Muscle of leg (tissue), 11 donors: ENCODE results near the gene RAB11FIP4. TPM values are rescaled to one million over a fixed set of nuclear protein-coding genes. Genes with fewer than 3 reads are reported as not detected.

Experiments used
- DNase-seq: peaks from one replicate; pipeline ENCODE4 v3.0.0; 2013
- H3K27ac ChIP-seq: one replicate; pipeline ENCODE4 v1.5.1; 2013; ENCODE audit warnings: mild to moderate bottlenecking, low read length, control low read depth
- H3K27me3 ChIP-seq: one replicate; pipeline ENCODE4 v1.6.1; 2013; ENCODE audit warnings: low read length; ENCODE audit not compliant: control insufficient read depth, insufficient read depth
- H3K36me3 ChIP-seq: one replicate; pipeline ENCODE4 v1.6.1; 2013; ENCODE audit warnings: low read length; ENCODE audit not compliant: control insufficient read depth, insufficient read depth
- H3K4me1 ChIP-seq: one replicate; pipeline ENCODE4 v1.6.1; 2013; ENCODE audit warnings: low read length; ENCODE audit not compliant: control insufficient read depth, insufficient read depth
- H3K4me3 ChIP-seq: one replicate; pipeline ENCODE4 v1.5.1; 2013; ENCODE audit warnings: low read length, control low read depth
- H3K9me3 ChIP-seq: replicated peaks from 2 replicates; pipeline ENCODE4 v1.6.1; 2013; ENCODE audit warnings: low read depth, low read length; ENCODE audit not compliant: control insufficient read depth
- WGBS: methylation state at CpG from one replicate; pipeline ENCODE4 v1.1.5; 2013; ENCODE audit warnings: missing lambda C conversion rate; ENCODE audit not compliant: insufficient coverage; 5-methylcytosine and 5-hydroxymethylcytosine counted together
- polyA plus RNA-seq, 8 donors: library from polyadenylated mRNA; unstranded; fragments of 120-200 nt; gene quantifications; one replicate each; pipeline versions ENCODE4 v1.2.1 to v1.2.3, GENCODE V29; 2013; ENCODE audit warnings: inconsistent platforms in 1 of 8, low replicate concordance in 1 of 8; ENCODE audit not compliant: insufficient read length in 8 of 8, insufficient read depth in 1 of 8
- total RNA-seq: library from RNA; stranded (reverse); fragments of 120-200 nt; gene quantifications from one replicate; pipeline ENCODE4 v1.2.4, GENCODE V29; 2013

The RAB11FIP4 gene
- total and polyA plus RNA-seq, 9 donors, result 0.28 to 1.6 (median 0.89) TPM

GRCh38 chr17:31566247-31566991, 174.9 kb downstream of the RAB11FIP4 start:
- H3K4me1 ChIP-seq, result peaks cover 47% of the 10 kb centered on the region
- no peaks in the 10 kb centered on the region for H3K36me3 ChIP-seq
- H3K27ac ChIP-seq, result no peak overlapping the region
- DNase-seq, result no peak
- H3K9me3 ChIP-seq, result no peaks in the 10 kb centered on the region
- no peaks in the 10 kb centered on the region for H3K27me3 ChIP-seq
- H3K4me3 ChIP-seq, result no peak overlapping the region
- WGBS, result 79% methylated on average over 5 of the region's 12 CpGs

GRCh38 chr17:31566992-31567373, 175.5 kb downstream of the RAB11FIP4 start:
- 80% methylated on average over 4 of the region's 6 CpGs for WGBS
- Histone ChIP-seq H3K9me3 (no peaks in the 10 kb centered on the region), H3K4me1 (peaks cover 48% of the 10 kb centered on the region), H3K36me3 (no peaks in the 10 kb centered on the region), H3K27ac (no peak overlapping the region), H3K27me3 (no peaks in the 10 kb centered on the region), H3K4me3 (no peak overlapping the region)
- no peak for DNase-seq

GRCh38 chr17:31568121-31568520, 176.6 kb downstream of the RAB11FIP4 start:
- Histone ChIP-seq H3K36me3 (peaks cover 1% of the 10 kb centered on the region), H3K4me1 (peaks cover 48% of the 10 kb centered on the region), H3K9me3 (no peaks in the 10 kb centered on the region), H3K27ac (no peak overlapping the region), H3K4me3 (no peak overlapping the region), H3K27me3 (no peaks in the 10 kb centered on the region)
- no peak for DNase-seq
- 93% methylated on average over 3 of the region's 9 CpGs for WGBS

GRCh38 chr17:31568539-31568938, 177.1 kb downstream of the RAB11FIP4 start:
- DNase-seq, result no peak
- H3K27me3 ChIP-seq, result no peaks in the 10 kb centered on the region
- H3K9me3 ChIP-seq, result no peaks in the 10 kb centered on the region
- H3K36me3 ChIP-seq, result peaks cover 3% of the 10 kb centered on the region
- no peak overlapping the region for H3K4me3 ChIP-seq
- 93% methylated on average over 7 of the region's 7 CpGs for WGBS
- H3K4me1 ChIP-seq, result peaks cover 49% of the 10 kb centered on the region
- no peak overlapping the region for H3K27ac ChIP-seq

GRCh38 chr17:31570231-31570630, 178.8 kb downstream of the RAB11FIP4 start:
- H3K36me3 ChIP-seq, result peaks cover 3% of the 10 kb centered on the region
- no peaks in the 10 kb centered on the region for H3K9me3 ChIP-seq
- 82% methylated on average over 5 of the region's 6 CpGs for WGBS
- H3K27me3 ChIP-seq, result no peaks in the 10 kb centered on the region
- H3K4me1 ChIP-seq, result peaks cover 38% of the 10 kb centered on the region
- DNase-seq, result no peak
- no peak overlapping the region for H3K4me3 ChIP-seq
- peak overlapping the region; percentile 43 for H3K27ac ChIP-seq

GRCh38 chr17:31570951-31571892, 179.7 kb downstream of the RAB11FIP4 start:
- no peaks in the 10 kb centered on the region for H3K9me3 ChIP-seq
- no peak overlapping the region for H3K4me3 ChIP-seq
- peaks cover 3% of the 10 kb centered on the region for H3K36me3 ChIP-seq
- H3K27me3 ChIP-seq, result no peaks in the 10 kb centered on the region
- peak; percentile 91 for DNase-seq
- peak overlapping the region; percentile 78 for H3K27ac ChIP-seq
- peaks cover 31% of the 10 kb centered on the region for H3K4me1 ChIP-seq
- 22% methylated on average over 13 of the region's 14 CpGs for WGBS

- DNase-seq, result no peak
- Histone ChIP-seq H3K9me3 (no peaks in the 10 kb centered on the region), H3K27ac (no peak overlapping the region), H3K4me3 (no peak overlapping the region), H3K36me3 (peaks cover 3% of the 10 kb centered on the region), H3K4me1 (peaks cover 31% of the 10 kb centered on the region), H3K27me3 (no peaks in the 10 kb centered on the region)
- WGBS, result 88% methylated on average over 6 of the region's 7 CpGs
These were observed 180.9 kb downstream of the RAB11FIP4 start for GRCh38 chr17:31572341-31572740.

- H3K27me3 ChIP-seq, result no peaks in the 10 kb centered on the region
- no peak for DNase-seq
- no peaks in the 10 kb centered on the region for H3K9me3 ChIP-seq
- H3K4me3 ChIP-seq, result no peak overlapping the region
- WGBS, result 76% methylated on average over 4 of the region's 6 CpGs
- peaks cover 7% of the 10 kb centered on the region for H3K36me3 ChIP-seq
- H3K4me1 ChIP-seq, result peaks cover 27% of the 10 kb centered on the region
- H3K27ac ChIP-seq, result no peak overlapping the region
These were observed 181.6 kb downstream of the RAB11FIP4 start for GRCh38 chr17:31573047-31573446.

- DNase-seq, result no peak
- Histone ChIP-seq H3K36me3 (peaks cover 8% of the 10 kb centered on the region), H3K4me1 (peaks cover 27% of the 10 kb centered on the region), H3K27ac (no peak overlapping the region), H3K4me3 (no peak overlapping the region), H3K27me3 (no peaks in the 10 kb centered on the region), H3K9me3 (no peaks in the 10 kb centered on the region)
- WGBS, result 69% methylated on average over 6 of the region's 6 CpGs
These were observed 182.4 kb downstream of the RAB11FIP4 start for GRCh38 chr17:31573861-31574260.

GRCh38 chr17:31574458-31574857, 183.0 kb downstream of the RAB11FIP4 start:
- Histone ChIP-seq H3K9me3 (no peaks in the 10 kb centered on the region), H3K4me3 (no peak overlapping the region), H3K27me3 (no peaks in the 10 kb centered on the region), H3K36me3 (peaks cover 8% of the 10 kb centered on the region), H3K27ac (no peak overlapping the region), H3K4me1 (peaks cover 27% of the 10 kb centered on the region)
- 78% methylated on average over 4 of the region's 10 CpGs for WGBS
- DNase-seq, result no peak
